Measurements from ENCODE around the gene PIM3.

DNA sequence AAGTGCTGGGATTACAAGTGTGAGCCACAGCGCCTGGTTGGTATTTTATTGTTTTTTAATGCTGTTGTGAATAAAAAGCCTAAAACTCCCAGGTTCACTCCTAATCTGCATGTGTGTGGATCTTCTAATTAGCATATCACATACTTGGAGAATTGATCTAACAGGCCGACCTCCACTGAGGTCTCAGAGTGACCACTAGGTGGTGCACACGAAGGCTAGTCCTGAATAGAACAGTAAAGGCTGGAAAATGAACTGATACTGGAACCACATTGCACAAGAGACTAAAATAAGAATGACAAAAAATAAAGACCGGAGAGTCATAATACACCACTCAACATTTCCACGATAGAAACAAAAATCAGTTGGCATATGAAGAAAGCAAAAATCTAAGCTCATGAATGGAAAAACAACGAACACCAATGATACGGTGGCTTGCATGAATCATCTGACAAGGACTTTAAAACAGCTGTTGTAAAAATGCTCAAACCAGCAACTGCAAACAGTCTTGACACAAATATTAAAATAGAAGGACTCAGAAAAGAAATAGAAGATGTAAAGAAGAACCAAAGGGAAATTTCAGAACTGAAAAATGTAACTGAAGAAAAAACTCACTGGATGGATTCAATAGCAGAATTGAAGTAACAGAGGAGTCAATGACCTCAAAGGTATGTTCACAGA is 19.2 kb downstream of the PIM3 start:
- TF ChIP-seq CTCF (IDR thresholded peaks at IDR 0.05) = peak in 5 of 6 experiments; percentile 35 to 57 (median 38)
- no peak for TF ChIP-seq POLR2A (IDR thresholded peaks at IDR 0.05)
